Measurements from ENCODE around the gene RMND5B.
"Not testable (repeated sequence)": the region's sequence is repeated elsewhere in the genome, so short reads cannot be mapped to it uniquely, and the experiment has no call there.

The RMND5B gene

DNA sequence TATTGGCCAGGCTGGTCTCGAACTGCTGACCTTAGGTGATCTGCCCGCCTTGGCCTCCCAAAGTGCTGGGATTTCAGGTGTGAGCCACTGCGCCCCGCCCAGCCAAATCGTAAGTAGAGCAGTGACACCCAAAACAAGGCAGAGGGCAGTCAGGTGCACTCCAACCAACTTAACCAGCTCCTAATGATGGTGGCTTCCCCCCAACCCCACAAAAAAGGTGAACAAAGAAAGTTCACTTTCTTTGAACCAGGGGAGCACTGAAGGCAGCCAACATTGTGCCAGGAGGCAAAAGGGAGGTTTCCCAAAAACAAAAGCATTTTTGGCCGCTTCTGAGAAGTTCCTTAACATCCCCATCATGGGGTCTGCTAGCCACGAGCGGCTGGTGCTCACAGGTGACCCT, 46.8 kb downstream of the RMND5B start:
- no peak for DNase-seq

DNA sequence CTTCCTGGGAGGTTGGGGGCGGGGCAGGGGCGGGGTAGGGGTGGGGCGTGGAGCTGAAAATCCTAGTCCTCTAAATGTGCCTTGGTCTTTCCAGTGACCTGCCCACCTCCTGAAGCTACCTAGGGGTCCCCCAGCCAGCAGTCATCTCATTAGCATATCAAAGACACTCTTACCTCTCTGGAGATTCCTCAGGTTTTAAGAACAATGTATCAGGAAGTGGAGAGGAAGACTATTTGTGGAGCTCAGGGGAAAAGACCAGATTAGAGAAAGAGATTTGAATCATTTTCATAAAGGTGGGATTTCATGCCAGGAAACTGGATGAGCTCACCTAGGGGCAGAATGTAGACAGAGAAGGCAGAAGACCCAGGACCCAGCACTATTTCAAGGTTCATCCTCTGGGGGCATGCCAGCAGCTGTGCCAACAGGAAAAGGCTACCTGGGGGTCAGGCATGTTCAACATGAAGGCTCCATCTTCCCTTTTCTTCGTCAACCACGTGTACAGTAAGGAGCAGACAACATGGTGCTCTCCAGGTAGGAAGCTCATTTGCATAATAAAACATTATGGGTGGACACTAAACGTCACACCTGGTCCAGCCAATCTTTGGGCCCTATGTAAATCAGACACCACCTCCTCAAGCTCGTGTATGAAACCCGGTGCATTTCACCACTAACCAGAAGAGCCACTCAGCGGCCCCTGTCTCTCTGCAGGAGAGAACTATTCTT, 49.5 kb downstream of the RMND5B start:
- DNase-seq, result no peak

DNA sequence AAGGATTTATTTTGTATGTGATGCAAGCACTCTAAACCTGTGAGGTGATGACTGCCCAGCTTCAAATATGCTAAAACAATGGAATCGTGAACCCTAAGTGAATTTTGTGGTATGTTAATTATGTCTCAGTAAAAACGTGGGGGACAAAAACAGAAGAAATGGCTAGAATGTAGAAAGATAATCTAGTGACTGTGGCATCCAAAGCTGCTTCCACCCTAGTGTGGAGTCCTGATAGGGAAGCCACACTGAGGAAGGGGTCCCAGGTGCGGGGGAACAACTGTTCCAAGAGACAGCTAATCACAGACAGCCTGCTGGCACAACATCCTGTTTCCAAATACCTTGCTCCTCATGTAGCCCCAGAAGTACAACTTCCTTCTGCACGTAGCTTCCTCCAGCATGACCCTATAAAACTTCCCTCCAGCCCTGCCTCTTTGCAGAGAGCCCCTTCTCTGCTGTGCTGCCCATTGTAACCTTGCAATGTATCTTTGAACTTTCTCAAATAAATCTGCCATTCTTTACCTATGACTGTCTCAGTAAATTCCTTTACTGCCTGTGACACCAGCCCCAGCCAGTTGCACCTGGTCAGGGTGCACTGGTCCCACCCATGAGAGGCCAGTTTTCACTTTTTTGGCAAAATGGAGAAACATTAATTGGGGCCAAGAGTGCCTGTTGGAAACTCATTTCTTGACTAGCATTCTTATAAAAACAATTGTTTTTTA, 51.5 kb downstream of the RMND5B start:
- no peak for DNase-seq

DNA sequence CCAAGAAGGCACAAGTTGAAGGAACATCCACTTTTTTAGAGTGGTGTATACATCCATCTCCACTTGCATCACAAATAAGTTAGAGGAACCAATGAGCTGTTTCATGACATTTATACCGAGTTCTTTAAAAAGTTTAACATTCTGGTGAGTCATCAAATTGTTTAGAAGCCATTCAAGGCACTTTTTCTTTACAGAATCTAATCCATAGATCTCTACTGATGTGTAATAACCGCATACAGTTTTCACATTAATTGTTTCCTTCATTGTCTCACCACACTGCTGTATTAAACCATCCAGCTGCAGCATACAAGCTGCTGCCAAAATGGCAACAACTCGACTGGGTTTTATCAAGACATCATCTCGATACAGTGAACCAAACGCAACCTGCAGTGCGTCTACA, 55.6 kb downstream of the RMND5B start:
- no peak for DNase-seq

DNA sequence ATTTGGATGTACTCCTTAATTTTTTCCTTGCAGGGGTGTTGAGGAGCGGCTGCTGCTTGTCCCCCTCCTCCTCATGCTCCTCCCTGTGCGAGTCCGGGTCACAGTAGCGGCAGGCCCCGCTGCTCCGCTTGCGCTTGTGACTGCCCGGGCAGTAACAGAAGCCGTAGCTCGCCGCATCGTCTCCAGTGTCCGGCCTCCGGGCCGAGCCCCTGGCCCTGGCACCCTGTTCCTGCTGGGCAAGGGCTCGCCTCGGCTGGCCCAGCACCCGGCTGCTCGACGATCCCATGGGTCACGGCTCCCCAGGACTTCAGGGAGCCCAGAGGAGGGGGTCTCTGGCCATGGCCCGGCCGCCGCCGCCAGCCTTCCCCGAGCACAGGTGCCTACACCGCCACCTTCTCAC, 56.2 kb downstream of the RMND5B start, which contains the start of gene GMCL2:
Gene GMCL2, minus strand, starts transcription at position 358 of the 400 bp plus-strand sequence. Its CDS starts 72 bp downstream, at position 286.
- DNase-seq, result no peak

DNA sequence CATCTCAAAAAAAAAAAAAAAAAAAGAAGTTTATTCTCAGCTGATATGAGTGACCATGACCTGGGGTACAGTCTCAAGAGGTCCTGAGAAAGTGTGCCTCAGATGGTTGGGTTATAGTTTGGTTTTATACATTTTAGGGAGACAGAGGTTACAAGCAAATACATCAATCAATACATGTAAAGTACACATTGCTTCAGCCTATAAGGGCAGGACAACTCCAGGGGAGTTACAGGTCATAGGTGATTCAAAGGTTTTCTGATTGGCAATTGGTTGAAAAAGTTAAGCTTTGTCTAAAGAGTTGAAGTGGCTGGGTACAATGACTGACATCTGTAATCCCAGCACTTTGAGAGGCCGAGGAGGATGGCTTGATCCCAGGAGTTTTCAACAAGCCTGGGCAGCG, 58.6 kb downstream of the RMND5B start:
- no peak for DNase-seq

DNA sequence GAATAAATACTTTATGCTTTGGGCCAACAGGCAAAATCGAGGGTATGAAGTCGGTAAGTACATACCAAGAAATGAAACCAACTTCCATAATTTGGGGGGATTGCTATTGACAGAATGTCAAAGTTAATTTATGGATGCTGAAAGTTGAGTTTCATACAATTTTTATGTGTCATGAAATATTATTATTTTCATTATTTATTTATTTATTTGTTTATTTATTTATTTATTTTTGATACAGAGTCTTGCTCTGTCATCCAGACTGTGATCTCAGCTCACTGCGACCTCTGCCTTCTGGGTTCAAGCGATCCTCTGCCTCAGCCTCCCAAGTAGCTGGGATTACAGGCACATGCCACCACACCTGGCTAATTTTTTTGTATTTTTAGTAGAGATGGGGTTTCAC, 60.8 kb downstream of the RMND5B start:
- DNase-seq, result no peak

DNA sequence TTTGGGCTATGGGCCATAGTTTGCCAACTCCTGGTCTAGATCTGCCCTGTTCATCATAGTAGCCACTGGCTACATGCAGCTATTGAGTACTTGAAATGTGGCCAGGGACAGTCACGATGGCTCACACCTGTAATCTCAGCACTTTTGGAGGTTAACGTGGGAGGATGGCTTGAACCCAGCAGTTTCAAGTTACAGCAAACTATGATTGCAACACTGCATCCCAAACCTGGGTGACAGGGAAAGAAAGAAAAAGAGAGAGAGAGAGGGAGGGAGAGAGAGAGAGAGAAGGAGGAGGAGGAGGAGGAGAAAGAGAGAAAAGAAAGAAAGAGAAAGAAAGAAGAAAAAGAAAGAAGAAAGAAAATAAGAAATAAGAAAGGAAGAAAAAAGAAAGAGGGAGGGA, 61.4 kb downstream of the RMND5B start:
- DNase-seq, result no peak

DNA sequence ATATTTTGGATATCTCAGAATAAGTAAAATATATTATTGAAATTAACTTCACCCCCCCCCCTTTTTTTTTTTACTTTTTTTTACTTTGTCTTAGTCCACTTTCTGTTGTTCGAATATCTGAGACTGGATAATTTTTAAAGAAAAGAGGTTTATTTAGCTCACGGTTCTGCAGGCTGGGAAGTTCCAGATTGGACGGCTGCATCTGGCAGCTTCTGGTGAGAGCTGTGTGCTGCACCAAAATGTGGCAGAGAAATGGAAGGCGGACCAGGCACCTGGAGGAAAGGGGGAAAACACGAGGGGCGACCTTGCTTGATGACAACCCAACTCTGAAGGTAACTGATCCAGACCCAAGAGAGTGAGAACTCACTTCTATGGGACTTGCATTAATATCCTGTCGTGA, 62.0 kb downstream of the RMND5B start:
- no peak for DNase-seq

DNA sequence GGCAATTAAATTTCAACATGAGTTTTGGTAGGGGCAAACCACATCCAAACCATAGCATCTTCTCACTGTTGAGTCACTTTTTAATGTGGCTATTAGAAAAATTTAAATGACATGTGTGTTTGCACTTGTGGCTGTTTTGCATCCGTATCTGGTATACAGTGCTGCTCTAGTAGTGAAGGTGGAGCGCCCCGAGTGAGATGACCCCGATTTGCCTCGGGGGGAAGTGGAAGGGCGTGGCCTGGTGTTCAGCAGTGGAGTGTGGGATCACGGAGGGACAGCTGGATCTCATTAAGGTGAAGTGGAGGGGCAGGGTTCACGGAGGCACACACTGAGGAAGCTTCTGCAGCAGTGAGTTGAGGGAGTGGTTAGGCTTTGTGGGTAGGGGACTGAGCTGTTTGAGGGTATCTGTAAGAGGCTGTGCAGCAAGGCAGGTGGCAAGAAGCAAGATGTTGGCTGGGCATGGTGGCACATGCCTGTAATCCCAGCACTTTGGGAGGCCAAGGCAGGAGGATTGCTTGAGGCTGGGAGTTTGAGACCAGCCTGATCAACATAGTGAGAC, 62.5 kb downstream of the RMND5B start:
- no peak for DNase-seq

DNA sequence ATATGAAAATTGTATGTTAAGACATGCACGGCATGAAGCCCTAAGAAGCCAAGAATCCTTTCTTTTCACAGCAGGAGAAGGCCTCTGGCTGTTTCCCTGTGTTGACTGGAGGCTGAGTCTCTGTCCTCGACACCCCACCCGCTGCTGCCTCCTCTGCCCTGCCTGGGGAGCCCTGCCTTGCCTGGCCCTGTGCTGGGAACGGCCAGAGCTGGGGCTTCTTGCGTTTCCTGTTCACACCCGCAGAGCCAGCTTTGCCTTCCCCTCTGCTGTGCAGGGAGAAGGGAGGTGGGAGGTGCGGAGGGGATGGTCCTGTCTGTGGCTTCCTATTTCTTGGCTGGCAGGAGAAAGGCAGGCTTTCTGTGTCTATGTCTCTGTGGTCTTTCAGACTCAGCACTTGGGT, 63.2 kb downstream of the RMND5B start:
- DNase-seq, result no peak

DNA sequence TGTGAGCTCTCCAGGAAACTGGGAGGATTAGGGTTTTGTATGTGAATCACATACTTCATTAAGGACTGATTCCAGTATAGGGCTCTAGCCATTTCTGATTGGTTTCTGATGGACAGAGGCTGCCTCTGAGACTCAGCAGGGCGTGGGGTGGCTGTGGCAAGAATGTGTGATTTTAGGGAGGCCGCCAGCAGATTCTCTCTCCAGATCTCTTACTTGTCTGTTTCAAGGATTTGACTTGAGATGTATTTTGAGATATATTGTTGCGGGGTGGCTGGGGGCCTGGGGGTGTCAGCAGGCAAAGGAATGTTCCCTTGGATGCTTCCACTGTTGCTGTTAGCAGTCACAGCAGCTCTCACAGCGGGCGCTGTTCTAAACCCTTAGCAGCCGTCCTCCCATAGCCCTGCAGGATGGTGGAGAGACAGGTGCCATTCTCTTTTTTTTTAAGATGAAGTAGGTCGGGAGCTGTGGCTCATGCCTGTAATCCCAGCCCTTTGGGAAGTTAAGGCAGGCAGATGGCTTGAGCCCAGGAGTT, 65.5 kb downstream of the RMND5B start:
- DNase-seq, result no peak

DNA sequence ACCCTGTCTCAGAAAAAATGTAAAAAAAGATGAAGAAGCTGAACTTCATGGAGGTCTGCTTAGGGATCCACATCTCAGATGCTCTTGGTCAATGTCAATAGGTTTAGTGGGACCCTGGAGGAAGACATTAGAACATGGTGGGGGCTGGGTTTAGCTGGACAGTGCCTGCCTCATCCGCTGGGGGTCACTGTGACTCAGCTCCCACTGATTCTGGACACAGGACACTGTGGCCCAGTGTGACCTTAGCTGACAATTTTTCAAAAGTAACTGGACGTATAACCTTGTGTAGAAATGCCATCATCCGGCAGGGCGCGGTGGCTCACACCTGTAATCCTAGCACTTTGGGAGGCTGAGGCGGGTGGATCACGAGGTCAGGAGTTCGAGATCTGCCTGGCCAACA, 66.2 kb downstream of the RMND5B start:
- DNase-seq, result no peak

DNA sequence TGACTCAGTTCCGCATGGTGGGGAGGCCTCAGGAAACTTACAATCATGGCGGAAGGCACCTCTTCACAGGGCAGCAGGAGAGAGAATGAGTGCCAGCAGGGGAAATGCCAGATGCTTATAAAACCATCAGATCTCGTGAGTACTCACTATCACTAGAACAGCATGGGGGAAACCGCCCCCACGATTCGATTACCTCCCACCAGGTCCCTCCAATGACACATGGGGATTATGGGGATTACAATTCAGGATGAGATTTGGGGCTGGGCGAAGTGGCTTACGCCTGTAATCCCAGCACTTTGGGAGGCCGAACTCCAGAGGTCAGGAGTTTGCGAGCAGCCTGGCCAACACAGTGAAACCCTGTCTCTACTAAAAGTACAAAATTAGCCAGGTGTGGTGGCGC, 67.3 kb downstream of the RMND5B start:
- DNase-seq, result not testable (repeated sequence)

DNA sequence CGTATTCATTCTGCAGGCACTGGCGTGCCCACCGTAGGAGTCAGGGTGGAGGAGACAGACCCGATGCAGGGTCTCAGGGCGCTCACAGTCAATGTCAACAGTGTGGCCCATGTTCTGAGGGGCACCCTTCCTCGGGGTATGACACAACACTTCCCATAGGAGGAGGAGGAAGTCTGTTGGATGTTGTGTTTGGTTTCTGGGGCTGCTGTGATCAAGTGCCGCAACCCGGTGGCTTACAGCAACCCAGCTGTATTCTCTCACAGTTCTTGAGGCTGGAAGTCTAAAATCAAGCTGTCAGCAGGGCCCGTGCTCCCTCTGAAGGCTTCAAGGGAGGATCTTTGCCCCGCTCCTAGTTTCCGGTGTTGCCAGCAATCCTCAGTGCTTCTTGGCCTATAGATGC, 67.9 kb downstream of the RMND5B start:
- no peak for DNase-seq

DNA sequence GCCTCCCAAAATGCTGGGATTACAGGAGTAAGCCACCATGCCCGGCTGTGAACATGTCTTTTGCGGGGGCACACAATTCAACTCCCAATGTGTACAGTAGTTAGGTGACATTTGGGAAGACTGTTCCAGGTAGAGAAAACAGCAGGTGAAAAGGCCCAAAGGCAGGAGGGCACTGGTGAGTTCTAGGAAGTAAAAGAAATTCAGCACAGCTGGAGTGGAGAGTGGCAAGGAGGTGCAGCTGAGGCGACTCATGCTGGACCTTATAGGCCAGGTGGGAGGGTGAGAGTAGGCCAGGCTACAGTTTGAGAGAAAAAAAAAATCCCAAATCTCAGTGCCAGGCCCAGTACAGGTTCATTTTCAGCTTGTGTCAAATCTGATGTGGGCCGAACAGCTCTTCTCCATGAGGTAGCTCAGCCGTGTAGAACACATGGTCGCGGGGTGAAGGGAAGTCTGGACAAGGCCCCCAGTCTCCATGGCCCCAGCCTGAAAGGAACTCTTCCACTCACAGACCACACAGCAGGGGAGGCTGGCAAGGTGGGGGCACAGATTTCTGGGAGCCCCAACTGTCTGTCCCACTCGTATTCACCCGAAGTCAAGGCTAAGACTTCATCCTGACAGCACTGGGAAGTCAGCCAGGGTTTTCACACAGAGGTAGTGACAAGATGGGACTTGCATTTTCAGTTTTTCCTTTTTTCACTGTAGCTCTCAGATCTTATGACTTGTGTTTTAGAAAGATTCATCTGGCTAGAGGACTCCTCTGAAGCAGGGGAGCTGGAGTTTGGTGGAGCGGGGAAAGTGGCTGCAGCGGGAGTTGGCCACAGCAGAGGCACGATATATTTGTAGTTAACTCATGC, 69.0 kb downstream of the RMND5B start:
- DNase-seq, result no peak

Data from activated naive CD4-positive, alpha-beta T cell treated with anti-CD3 and anti-CD28 coated beads, Interleukin-2, amount 50 U/mL, for 16 hours (primary cell).